HEK293T (cell line): ENCODE measurements around the gene BNIP3.

ENCODE experiments used
- ARNT ChIP-seq: fragments of 450-650 bp; IDR thresholded peaks from 2 replicates; pipeline ENCODE4 v1.6.1; 2017; ENCODE audit warnings: mild to moderate bottlenecking
- BHLHE40 ChIP-seq: fragments of 450-650 bp; IDR thresholded peaks from 2 replicates; pipeline ENCODE4 v1.6.1; 2016; ENCODE audit warnings: mild to moderate bottlenecking, moderate library complexity, borderline replicate concordance
- ELF4 ChIP-seq: fragments of 450-650 bp; IDR thresholded peaks from 2 replicates; pipeline ENCODE4 v1.6.1; 2017; ENCODE audit warnings: antibody characterized with exemption
- FOXA1 ChIP-seq: fragments of 450-650 bp; IDR thresholded peaks from 2 replicates; pipeline ENCODE4 v1.6.1; 2016; ENCODE audit warnings: mild to moderate bottlenecking
- FOXK2 ChIP-seq: fragments of 450-650 bp; IDR thresholded peaks from 2 replicates; pipeline ENCODE4 v1.6.1; 2016; ENCODE audit warnings: mild to moderate bottlenecking
- FOXM1 ChIP-seq: fragments of 450-650 bp; IDR thresholded peaks from 2 replicates; pipeline ENCODE4 v1.6.1; 2017; ENCODE audit warnings: mild to moderate bottlenecking, borderline replicate concordance
- NFRKB ChIP-seq: fragments of 450-650 bp; IDR thresholded peaks from 2 replicates; pipeline ENCODE4 v1.6.1; 2016; ENCODE audit warnings: mild to moderate bottlenecking, moderate library complexity
- SP1 ChIP-seq: fragments of 450-650 bp; IDR thresholded peaks from 2 replicates; pipeline ENCODE4 v1.6.1; 2017
- SUZ12 ChIP-seq: fragments of 450-650 bp; IDR thresholded peaks from 2 replicates; pipeline ENCODE4 v1.6.1; 2016; ENCODE audit warnings: mild to moderate bottlenecking
- ZNF384 ChIP-seq: fragments of 450-650 bp; IDR thresholded peaks from 2 replicates; pipeline ENCODE4 v1.6.1; 2016

GRCh38 chr10:131949041-131949862 lies 32.5 kb downstream of the BNIP3 start:
- TF ChIP-seq SUZ12 (no peak), FOXM1 (no peak), SP1 (no peak), NFRKB (no peak), BHLHE40 (no peak), FOXA1 (no peak), ELF4 (no peak), ZNF384 (no peak), FOXK2 (no peak), ARNT (no peak)
